Spleen (tissue), 7 donors: Measurements from ENCODE around the gene KRTAP1-5.

Source experiments
- CTCF ChIP-seq, 11 experiments: fragments of 200-600 bp in 7 of 11; fragments of 450-650 bp in 4 of 11; sonication (generic) in 4 of 11; IDR thresholded peaks in 8 of 11; conservative IDR thresholded peaks in 3 of 11; 1 replicate in 7 of 11; 2 replicates in 4 of 11; pipeline versions ENCODE4 v1.4.0 to v1.8.0; 2016 to 2021; ENCODE audit warnings: antibody characterized with exemption in 11 of 11, inconsistent platforms in 4 of 11, mild to moderate bottlenecking in 1 of 11
- POLR2A ChIP-seq, 3 donors: fragments of 450-650 bp; IDR thresholded peaks; one replicate each; pipeline ENCODE4 v1.5.1; 2017; ENCODE audit warnings: antibody characterized with exemption in 3 of 3, mild to moderate bottlenecking in 1 of 3
- POLR2AphosphoS5 ChIP-seq, 3 donors: sonication (generic); formaldehyde crosslinking; IDR thresholded peaks; one replicate each; pipeline ENCODE4 v1.5.1; 2017; ENCODE audit warnings: antibody characterized with exemption in 3 of 3
- donor health status: DM: no; HTN: no; CAD: no; lungs with moderate emphysema.
- donor health status: DM: no; HTN: no; CAD: no.
- donor health status: DM: no; HTN: no; CAD: no.

GRCh38 chr17:41042953-41043352 is 15.9 kb upstream of the KRTAP1-5 start:
- no peak for TF ChIP-seq CTCF (IDR thresholded peaks at IDR 0.05 in 8 of 11, conservative IDR thresholded peaks at IDR 0.05 in 3 of 11)
- TF ChIP-seq POLR2A (IDR thresholded peaks at IDR 0.05), result no peak
- no peak for TF ChIP-seq POLR2AphosphoS5 (IDR thresholded peaks at IDR 0.05)
